GM12801 (cell line): ENCODE results near the gene PSMD5.

Source experiments
- CTCF ChIP-seq: IDR thresholded peaks from one replicate; pipeline ENCODE4 v1.5.1; 2011; ENCODE audit warnings: control low read depth; ENCODE audit not compliant: insufficient read length; ENCODE audit errors: extremely low read depth

Gene PSMD5

GRCh38 chr9:120818595-120818994, 24.1 kb downstream of the PSMD5 start:
- TF ChIP-seq CTCF = no peak

GRCh38 chr9:120815075-120815474, 27.6 kb downstream of the PSMD5 start:
- TF ChIP-seq CTCF = no peak

GRCh38 chr9:120808931-120809330, 33.8 kb downstream of the PSMD5 start:
- TF ChIP-seq CTCF = no peak

DNA sequence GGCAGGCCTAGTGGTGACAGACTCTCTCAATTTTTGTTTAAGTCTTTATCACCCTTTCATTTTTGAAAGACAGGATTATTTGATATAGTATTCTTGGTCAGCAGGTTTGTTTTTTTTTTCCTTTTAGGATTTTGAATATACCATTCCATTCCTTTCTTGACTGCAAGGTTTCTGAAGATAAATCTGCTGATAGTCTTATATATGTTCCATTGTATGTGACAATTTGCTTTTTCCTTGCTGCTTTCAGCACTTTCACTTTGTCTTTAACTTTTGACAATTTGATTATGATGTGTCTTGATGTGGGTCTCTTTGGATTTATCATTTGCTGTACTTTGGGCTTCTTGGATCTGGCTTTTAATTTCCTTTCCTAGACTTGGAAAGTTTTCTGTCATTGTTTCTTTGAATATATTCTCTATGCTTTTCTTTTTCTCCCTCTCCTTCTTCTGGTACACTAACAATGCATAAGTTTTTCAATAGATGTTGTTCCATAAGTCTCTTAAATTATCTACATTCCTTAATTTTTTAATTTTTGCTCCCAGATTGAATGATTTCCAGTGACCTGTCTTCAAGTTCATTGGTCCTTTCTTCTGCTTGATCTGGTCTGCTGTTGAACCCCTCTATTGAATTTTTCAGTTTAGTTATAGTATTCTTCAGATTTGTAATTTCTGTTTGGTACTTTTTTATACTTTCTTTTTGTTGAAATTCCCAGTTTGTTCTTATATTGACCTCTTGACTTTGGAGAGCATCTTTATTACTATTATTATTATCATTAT, 34.9 kb downstream of the PSMD5 start:
- no peak for TF ChIP-seq CTCF

DNA sequence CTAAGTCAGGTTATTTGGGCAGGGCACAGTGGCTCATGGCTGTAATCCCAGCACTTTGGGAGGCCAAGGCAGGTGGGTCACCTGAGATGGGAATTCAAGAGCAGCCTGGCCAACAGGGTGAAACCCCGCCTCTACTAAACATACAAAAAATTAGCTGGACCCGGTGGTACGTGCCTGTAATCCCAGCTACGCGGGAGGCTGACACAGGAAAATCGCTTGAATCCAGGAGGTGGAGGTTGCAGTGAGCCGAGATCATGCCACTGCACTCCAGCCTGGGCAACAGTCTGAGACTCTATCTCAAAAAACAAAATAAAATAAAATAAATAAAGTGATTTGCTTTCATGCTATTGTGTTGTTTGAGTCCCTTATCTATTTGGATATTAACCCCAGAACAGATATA, 41.3 kb downstream of the PSMD5 start:
- TF ChIP-seq CTCF = no peak

- TF ChIP-seq CTCF = no peak
Observed at GRCh38 chr9:120792898-120793765, 49.6 kb downstream of the PSMD5 start, which contains the start of gene FBXW2. TSS of gene FBXW2 (minus strand) at chr9:120793416. CDS start at chr9:120788258, 5,158 bp downstream.

DNA sequence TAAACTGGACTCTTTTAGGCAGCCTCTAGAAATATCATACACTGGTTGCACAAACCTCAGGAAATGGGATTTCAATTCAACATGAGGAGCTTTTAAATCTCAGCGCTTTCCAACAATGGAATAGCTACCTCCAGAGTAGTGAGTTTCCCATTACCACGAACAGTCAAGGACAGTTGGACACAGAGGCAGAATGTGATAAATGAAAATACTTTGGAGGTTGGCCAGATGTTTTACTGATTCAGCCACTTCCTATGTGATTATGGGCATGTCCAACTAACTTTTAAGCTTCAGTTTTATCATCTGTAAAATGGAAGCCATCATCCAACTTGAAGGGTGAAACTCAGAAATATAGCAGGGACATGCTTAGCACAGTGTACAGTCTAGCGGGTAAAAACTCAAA, 51.6 kb downstream of the PSMD5 start:
- no peak for TF ChIP-seq CTCF
